ENCODE results near the gene NRG2.

The NRG2 gene

GRCh38 chr5:139906661-139907060 lies 136.4 kb downstream of the NRG2 start:
- FAIRE-seq (no peak), DNase-seq (ENCODE audit: insufficient read length) (no peak)
- no peak for TF ChIP-seq TAF1 (IDR thresholded peaks at IDR 0.05; ENCODE audit: borderline replicate concordance, low read depth, low read length)

GRCh38 chr5:139904816-139905661 lies 138.1 kb downstream of the NRG2 start:
- no peak for TF ChIP-seq POLR2A (IDR thresholded peaks at IDR 0.05; ENCODE audit: low read depth, low read length)
- TF ChIP-seq POLR2AphosphoS5 (IDR thresholded peaks at IDR 0.05; ENCODE audit: low read depth, low read length): no peak
- TF ChIP-seq TAF1 (IDR thresholded peaks at IDR 0.05; ENCODE audit: borderline replicate concordance, low read depth, low read length): no peak
- FAIRE-seq (no peak), DNase-seq (ENCODE audit: insufficient read length) (no peak)

GRCh38 chr5:139904566-139904815 lies 138.6 kb downstream of the NRG2 start:
- no peak for FAIRE-seq
- peak; percentile 36 for DNase-seq (ENCODE audit: insufficient read length)
- TF ChIP-seq POLR2A (IDR thresholded peaks at IDR 0.05; ENCODE audit: low read depth, low read length) (no peak), POLR2AphosphoS5 (IDR thresholded peaks at IDR 0.05; ENCODE audit: low read depth, low read length) (no peak), TAF1 (IDR thresholded peaks at IDR 0.05; ENCODE audit: borderline replicate concordance, low read depth, low read length) (no peak)

- peak; percentile 64 for DNase-seq (ENCODE audit: insufficient read length)
- TF ChIP-seq POLR2A (IDR thresholded peaks at IDR 0.05; ENCODE audit: low read depth, low read length) (no peak), POLR2AphosphoS5 (IDR thresholded peaks at IDR 0.05; ENCODE audit: low read depth, low read length) (no peak), TAF1 (IDR thresholded peaks at IDR 0.05; ENCODE audit: borderline replicate concordance, low read depth, low read length) (no peak)
- peak; percentile 21 for FAIRE-seq
Measured at GRCh38 chr5:139903795-139904565, 139.1 kb downstream of the NRG2 start.

- FAIRE-seq: no peak
- no peak for DNase-seq (ENCODE audit: insufficient read length)
- TF ChIP-seq POLR2A (IDR thresholded peaks at IDR 0.05; ENCODE audit: low read depth, low read length) (no peak), TAF1 (IDR thresholded peaks at IDR 0.05; ENCODE audit: borderline replicate concordance, low read depth, low read length) (no peak)
Measured at GRCh38 chr5:139903450-139903794, 139.7 kb downstream of the NRG2 start.

GRCh38 chr5:139901986-139902385 lies 141.1 kb downstream of the NRG2 start:
- DNase-seq (ENCODE audit: insufficient read length) (no peak), FAIRE-seq (no peak)
- no peak for TF ChIP-seq POLR2A (IDR thresholded peaks at IDR 0.05; ENCODE audit: low read depth, low read length)
- TF ChIP-seq TAF1 (IDR thresholded peaks at IDR 0.05; ENCODE audit: borderline replicate concordance, low read depth, low read length): no peak
- TF ChIP-seq POLR2AphosphoS5 (IDR thresholded peaks at IDR 0.05; ENCODE audit: low read depth, low read length): no peak

- TF ChIP-seq TAF1 (IDR thresholded peaks at IDR 0.05; ENCODE audit: borderline replicate concordance, low read depth, low read length): no peak
- no peak for TF ChIP-seq POLR2A (IDR thresholded peaks at IDR 0.05; ENCODE audit: low read depth, low read length)
- TF ChIP-seq POLR2AphosphoS5 (IDR thresholded peaks at IDR 0.05; ENCODE audit: low read depth, low read length): no peak
- FAIRE-seq (no peak), DNase-seq (ENCODE audit: insufficient read length) (no peak)
Measured at GRCh38 chr5:139901251-139901575, 141.9 kb downstream of the NRG2 start.

- FAIRE-seq (no peak), DNase-seq (ENCODE audit: insufficient read length) (no peak)
- no peak for TF ChIP-seq POLR2A (IDR thresholded peaks at IDR 0.05; ENCODE audit: low read depth, low read length)
- TF ChIP-seq TAF1 (IDR thresholded peaks at IDR 0.05; ENCODE audit: borderline replicate concordance, low read depth, low read length): no peak
- no peak for TF ChIP-seq POLR2AphosphoS5 (IDR thresholded peaks at IDR 0.05; ENCODE audit: low read depth, low read length)
Measured at GRCh38 chr5:139900546-139901250, 142.4 kb downstream of the NRG2 start.

- no peak for FAIRE-seq
- TF ChIP-seq TAF1 (IDR thresholded peaks at IDR 0.05; ENCODE audit: borderline replicate concordance, low read depth, low read length) (no peak), POLR2A (IDR thresholded peaks at IDR 0.05; ENCODE audit: low read depth, low read length) (no peak), POLR2AphosphoS5 (IDR thresholded peaks at IDR 0.05; ENCODE audit: low read depth, low read length) (no peak)
- DNase-seq (ENCODE audit: insufficient read length): no peak
Measured at GRCh38 chr5:139898981-139899380, 144.1 kb downstream of the NRG2 start.

GRCh38 chr5:139897982-139898381 lies 145.1 kb downstream of the NRG2 start:
- FAIRE-seq: no peak
- TF ChIP-seq POLR2A (IDR thresholded peaks at IDR 0.05; ENCODE audit: low read depth, low read length) (no peak), POLR2AphosphoS5 (IDR thresholded peaks at IDR 0.05; ENCODE audit: low read depth, low read length) (no peak), TAF1 (IDR thresholded peaks at IDR 0.05; ENCODE audit: borderline replicate concordance, low read depth, low read length) (no peak)
- DNase-seq (ENCODE audit: insufficient read length): no peak

GRCh38 chr5:139897342-139897741 lies 145.8 kb downstream of the NRG2 start:
- no peak for DNase-seq (ENCODE audit: insufficient read length)
- no peak for FAIRE-seq
- no peak for TF ChIP-seq TAF1 (IDR thresholded peaks at IDR 0.05; ENCODE audit: borderline replicate concordance, low read depth, low read length)
- TF ChIP-seq POLR2AphosphoS5 (IDR thresholded peaks at IDR 0.05; ENCODE audit: low read depth, low read length): no peak
- no peak for TF ChIP-seq POLR2A (IDR thresholded peaks at IDR 0.05; ENCODE audit: low read depth, low read length)

- FAIRE-seq (peak; percentile 14), DNase-seq (ENCODE audit: insufficient read length) (no peak)
- TF ChIP-seq TAF1 (IDR thresholded peaks at IDR 0.05; ENCODE audit: borderline replicate concordance, low read depth, low read length): no peak
- TF ChIP-seq POLR2AphosphoS5 (IDR thresholded peaks at IDR 0.05; ENCODE audit: low read depth, low read length): no peak
- no peak for TF ChIP-seq POLR2A (IDR thresholded peaks at IDR 0.05; ENCODE audit: low read depth, low read length)
Measured at GRCh38 chr5:139896718-139897117, 146.4 kb downstream of the NRG2 start.
